Thoracic aorta (tissue), 2 donors: Measurements from ENCODE around the gene PRR36. TPM values are rescaled to one million over a fixed set of nuclear protein-coding genes. Genes with fewer than 3 reads are reported as not detected.

ENCODE experiments used
- ATAC-seq: fragments of 150-250 bp; one replicate; pipeline ENCODE4 v1.8.0; 2017; ENCODE audit warnings: low read depth; ENCODE audit not compliant: insufficient number of reproducible peaks, low FRiP score
- DNase-seq: peaks from one replicate; pipeline ENCODE4 v3.0.0-alpha.2; 2020; ENCODE audit warnings: low spot score
- H3K27ac ChIP-seq, 2 donors: fragments of 200-600 bp; sonication (generic); 1 replicate in 1 of 2; 2 replicates in 1 of 2; pipeline ENCODE4 v1.5.1; 2016; ENCODE audit warnings: mild to moderate bottlenecking in 2 of 2, moderate library complexity in 2 of 2
- H3K27me3 ChIP-seq: fragments of 200-600 bp; sonication (generic); replicated peaks from 2 replicates; pipeline ENCODE4 v1.6.0; 2016; ENCODE audit warnings: mild to moderate bottlenecking; ENCODE audit not compliant: insufficient read depth
- H3K36me3 ChIP-seq: fragments of 200-600 bp; sonication (generic); one replicate; pipeline ENCODE4 v1.5.1; 2016
- H3K4me1 ChIP-seq, 2 donors: fragments of 200-600 bp; sonication (generic); 1 replicate in 1 of 2; 2 replicates in 1 of 2; pipeline versions ENCODE4 v1.5.1 to v1.6.0; 2016; ENCODE audit warnings: low read depth in 2 of 2, mild to moderate bottlenecking in 1 of 2; ENCODE audit not compliant: control insufficient read depth in 1 of 2
- H3K4me3 ChIP-seq: fragments of 200-600 bp; sonication (generic); 2 replicates; pipeline ENCODE4 v1.5.1; 2016; ENCODE audit warnings: mild to moderate bottlenecking
- H3K9me3 ChIP-seq: fragments of 200-600 bp; sonication (generic); 2 replicates; pipeline ENCODE4 v1.5.1; 2016
- total RNA-seq, 2 donors: library from RNA; depleted of rRNA; stranded (reverse); fragments of >200 nt; gene quantifications; one replicate each; pipeline versions ENCODE4 v1.1.0 to v1.2.3, GENCODE V29; 2016
- TF ChIP-seq, protein P1 (sequence below): fragments of 200-600 bp; sonication (generic); IDR thresholded peaks from one replicate; pipeline ENCODE4 v1.5.1; 2019; ENCODE audit warnings: antibody characterized with exemption

The PRR36 gene
- not detected for total RNA-seq

- TF ChIP-seq, protein P1, sequence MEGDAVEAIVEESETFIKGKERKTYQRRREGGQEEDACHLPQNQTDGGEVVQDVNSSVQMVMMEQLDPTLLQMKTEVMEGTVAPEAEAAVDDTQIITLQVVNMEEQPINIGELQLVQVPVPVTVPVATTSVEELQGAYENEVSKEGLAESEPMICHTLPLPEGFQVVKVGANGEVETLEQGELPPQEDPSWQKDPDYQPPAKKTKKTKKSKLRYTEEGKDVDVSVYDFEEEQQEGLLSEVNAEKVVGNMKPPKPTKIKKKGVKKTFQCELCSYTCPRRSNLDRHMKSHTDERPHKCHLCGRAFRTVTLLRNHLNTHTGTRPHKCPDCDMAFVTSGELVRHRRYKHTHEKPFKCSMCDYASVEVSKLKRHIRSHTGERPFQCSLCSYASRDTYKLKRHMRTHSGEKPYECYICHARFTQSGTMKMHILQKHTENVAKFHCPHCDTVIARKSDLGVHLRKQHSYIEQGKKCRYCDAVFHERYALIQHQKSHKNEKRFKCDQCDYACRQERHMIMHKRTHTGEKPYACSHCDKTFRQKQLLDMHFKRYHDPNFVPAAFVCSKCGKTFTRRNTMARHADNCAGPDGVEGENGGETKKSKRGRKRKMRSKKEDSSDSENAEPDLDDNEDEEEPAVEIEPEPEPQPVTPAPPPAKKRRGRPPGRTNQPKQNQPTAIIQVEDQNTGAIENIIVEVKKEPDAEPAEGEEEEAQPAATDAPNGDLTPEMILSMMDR: no peak
- H3K4me1 ChIP-seq: peaks cover 13 to 30% of the 10 kb centered on the region in 2 donors
- H3K36me3 ChIP-seq: no peaks in the 10 kb centered on the region
- H3K9me3 ChIP-seq: no peaks in the 10 kb centered on the region
- H3K27me3 ChIP-seq: peaks cover 6% of the 10 kb centered on the region
- ATAC-seq (no peak), DNase-seq (no peak)
- no peak within 1 kb of the TSS for H3K27ac ChIP-seq
- H3K4me3 ChIP-seq: peak within 1 kb of the TSS; percentile 46
Measured at GRCh38 chr19:7874076-7874896, at the start of gene PRR36. TSS of gene PRR36 (minus strand) at chr19:7874390. CDS start at chr19:7873689, 701 bp downstream.

DNA sequence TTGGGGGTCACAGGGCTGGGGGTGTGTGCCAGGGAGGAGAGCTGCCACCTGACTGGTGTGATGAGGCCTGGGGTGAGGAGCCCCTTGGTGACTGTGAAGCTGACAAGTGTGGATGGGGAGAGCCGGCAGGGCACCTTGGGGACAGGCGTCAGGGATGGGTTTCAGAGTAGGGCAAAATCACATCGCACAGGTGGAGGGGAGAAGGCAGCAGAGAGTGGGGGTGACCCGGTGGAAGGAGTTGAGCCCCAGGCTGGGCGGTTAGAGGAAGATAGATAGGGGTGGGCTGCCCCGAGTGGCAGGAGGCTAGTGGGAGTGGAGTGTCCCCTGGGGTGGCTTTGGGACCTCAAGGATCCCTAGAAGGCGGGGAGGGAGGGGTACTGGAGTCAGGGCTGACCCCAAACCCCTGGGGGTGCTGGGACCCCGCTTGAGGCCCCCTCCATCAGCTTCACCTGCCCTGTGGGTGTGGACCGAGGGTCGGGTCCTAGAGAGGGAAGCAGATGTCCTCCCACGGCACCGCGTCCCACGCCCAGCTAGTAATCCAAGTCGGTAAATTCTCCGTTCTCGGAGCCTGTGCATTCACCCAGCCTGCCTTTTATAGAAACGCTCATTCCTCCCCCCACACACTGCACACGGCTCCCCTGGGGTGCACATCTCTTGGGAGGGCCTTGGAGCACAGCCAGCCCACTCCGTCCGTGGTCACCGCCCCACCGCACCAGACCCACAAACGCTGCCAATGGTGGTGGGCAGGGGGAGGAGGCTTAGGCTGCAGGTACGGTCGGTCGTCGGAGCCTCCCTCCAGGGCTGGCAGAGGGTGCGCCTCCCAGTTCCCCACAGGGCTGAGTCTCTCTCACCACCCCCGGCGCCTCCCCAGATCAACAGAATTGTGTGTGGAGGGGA lies 49.4 kb upstream of the PRR36 start:
- H3K27ac ChIP-seq: no peak overlapping the region
- H3K36me3 ChIP-seq: peaks cover 14% of the 10 kb centered on the region
- DNase-seq (no peak), ATAC-seq (no peak)
- no peak overlapping the region for H3K4me3 ChIP-seq
- no peaks in the 10 kb centered on the region for H3K9me3 ChIP-seq
- H3K27me3 ChIP-seq: no peaks in the 10 kb centered on the region
- H3K4me1 ChIP-seq: peaks cover 35 to 61% of the 10 kb centered on the region in 2 donors
- TF ChIP-seq, protein P1: no peak

DNA sequence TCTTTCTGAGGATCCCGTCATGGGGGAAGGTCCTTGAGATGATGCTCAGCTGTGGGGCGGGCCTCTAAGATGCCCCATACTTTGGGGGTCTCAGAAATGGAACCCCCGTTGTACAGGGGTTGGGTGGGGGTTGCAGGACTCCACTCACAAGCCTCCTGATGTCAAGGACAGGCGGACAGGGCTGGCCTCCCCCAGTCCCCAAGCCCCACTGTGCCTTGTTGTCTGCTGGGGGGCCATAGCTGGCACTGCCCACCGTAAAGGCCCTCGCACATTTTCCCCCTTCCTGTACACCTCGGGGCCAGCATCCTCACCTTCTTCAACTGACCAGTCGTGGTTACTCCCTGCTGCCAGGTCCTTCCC lies 48.6 kb upstream of the PRR36 start:
- Histone ChIP-seq H3K4me3 (no peak overlapping the region), H3K27ac (no peak overlapping the region), H3K4me1 (peaks cover 34 to 61% of the 10 kb centered on the region in 2 donors), H3K9me3 (no peaks in the 10 kb centered on the region), H3K36me3 (peaks cover 14% of the 10 kb centered on the region), H3K27me3 (no peaks in the 10 kb centered on the region)
- no peak for ATAC-seq
- TF ChIP-seq, protein P1: no peak
- no peak for DNase-seq

GRCh38 chr19:7921967-7922835 lies 48.0 kb upstream of the PRR36 start:
- peaks cover 14% of the 10 kb centered on the region for H3K36me3 ChIP-seq
- ATAC-seq (no peak), DNase-seq (no peak)
- H3K27me3 ChIP-seq: no peaks in the 10 kb centered on the region
- TF ChIP-seq, protein P1: no peak
- peaks cover 35 to 63% of the 10 kb centered on the region in 2 donors for H3K4me1 ChIP-seq
- no peaks in the 10 kb centered on the region for H3K9me3 ChIP-seq
- peak overlapping the region; percentile 80 for H3K4me3 ChIP-seq
- peak overlapping the region in 1 of 2 donors; percentile 85 for H3K27ac ChIP-seq
